Heart left ventricle (tissue), 16 donors: ENCODE data around the gene CLIP2. TPM values are rescaled to one million over a fixed set of nuclear protein-coding genes. Genes with fewer than 3 reads are reported as not detected.
"Not testable (repeated sequence)": the region's sequence is repeated elsewhere in the genome, so short reads cannot be mapped to it uniquely, and the experiment has no call there.

ENCODE experiments used
- ATAC-seq, 4 donors: fragments of 200-7000 bp; cut with Tn5 transposase; one replicate each; pipeline ENCODE4 v1.9.1; 2020 to 2022; ENCODE audit warnings: moderate library complexity in 4 of 4, mild to moderate bottlenecking in 3 of 4, moderate number of reproducible peaks in 1 of 4
- DNase-seq, 5 donors: peaks; one replicate each; pipeline ENCODE4 v3.0.0-alpha.2; 2020
- H3K27ac ChIP-seq, 12 donors: fragments of 200-600 bp; sonication (generic) in 4 of 12; one replicate each; pipeline versions ENCODE4 v1.5.0 to v1.8.0; 2016 to 2022; ENCODE audit warnings: mild to moderate bottlenecking in 2 of 12
- H3K27me3 ChIP-seq, 9 donors: fragments of 200-600 bp; sonication (generic) in 2 of 9; one replicate each; pipeline versions ENCODE4 v1.5.1 to v1.8.0; 2016 to 2022; ENCODE audit warnings: mild to moderate bottlenecking in 3 of 9
- H3K36me3 ChIP-seq, 9 donors: fragments of 200-600 bp; sonication (generic) in 2 of 9; one replicate each; pipeline versions ENCODE4 v1.5.0 to v1.8.0; 2018 to 2022; ENCODE audit warnings: mild to moderate bottlenecking in 2 of 9
- H3K4me1 ChIP-seq, 12 donors: fragments of 200-600 bp; sonication (generic) in 4 of 12; one replicate each; pipeline versions ENCODE4 v1.5.0 to v1.8.0; 2016 to 2022; ENCODE audit warnings: mild to moderate bottlenecking in 3 of 12
- H3K4me3 ChIP-seq, 12 donors: fragments of 200-600 bp; sonication (generic) in 4 of 12; one replicate each; pipeline versions ENCODE4 v1.5.0 to v1.8.0; 2017 to 2022; ENCODE audit warnings: mild to moderate bottlenecking in 9 of 12, moderate library complexity in 4 of 12
- H3K9me3 ChIP-seq, 12 donors: fragments of 200-600 bp; sonication (generic) in 4 of 12; one replicate each; pipeline versions ENCODE4 v1.5.0 to v1.8.0; 2016 to 2022; ENCODE audit warnings: mild to moderate bottlenecking in 1 of 12
- POLR2A ChIP-seq, 2 donors: fragments of 450-650 bp; IDR thresholded peaks; one replicate each; pipeline ENCODE4 v1.6.1; 2017; ENCODE audit warnings: antibody characterized with exemption in 2 of 2, mild to moderate bottlenecking in 2 of 2, moderate library complexity in 2 of 2
- WGBS, 4 donors: extraction: QIAGEN DNeasy Blood & Tissue Kit in 2 of 4; methylation state at CpG; one replicate each; pipeline versions ENCODE4 v1.1.5 to v1.1.7; 2013 to 2018; 5-methylcytosine and 5-hydroxymethylcytosine counted together
- intact Hi-C, 10 donors: fragments of 100-400 bp; cut with DNase I; formaldehyde crosslinking; loops; one replicate each; pipeline versions ENCODE4 v1.11.1 to v1.14.2; 2022
- polyA plus RNA-seq, 2 donors: library from polyadenylated mRNA; stranded (reverse); fragments of 200-250 nt; gene quantifications; one replicate each; pipeline ENCODE4 v1.2.3, GENCODE V29; 2013
- total RNA-seq, 9 donors: library from RNA; depleted of rRNA in 2 of 9; stranded (reverse); fragments of >200 nt in 2 of 9; fragmentation: NEBNext Ultra II Directional in 3 of 9; extraction: Animal tissue kit (Norgen Biotek cat#: 25700) in 3 of 9; gene quantifications; one replicate each; pipeline versions ENCODE4 v1.1.0 to v1.2.4, GENCODE V29; 2016 to 2023
- TF ChIP-seq, protein P1 (sequence below), 12 donors: fragments of 200-600 bp; sonication (generic) in 4 of 12; IDR thresholded peaks; one replicate each; pipeline versions ENCODE4 v1.5.0 to v1.8.0; 2018 to 2022; ENCODE audit warnings: antibody characterized with exemption in 12 of 12, mild to moderate bottlenecking in 5 of 12
- donor health status: ischemic (EF 13 %, LVEDD 7.1; RV severe dilation, severe dysfunction).
- donor health status: healthy with polysubstance abuse.
- donor health status: DM: no; HTN: yes; CAD: no.
- donor health status: DM: no; HTN: no; CAD: no.
- donor health status: ischemic (EF 25% LVEDD 6.9; RV normal size, moderate dysfunction).
- donor health status: ischemic (EF 25% LVEDD 5.7; RV mildly dilated, moderate dysfunction).
- donor health status: healthy.
- donor health status: DM: yes; HTN: yes; CAD: no.
- donor health status: ischemic (EF 35%, LVEDD 5.7; RV mildly dilated, moderate dysfunction).
- donor health status: nonischemic (EF 11% LVEDD 7.7; RV severe dilation, severe dysfunction).
- donor health status: DM: yes; HTN: yes; CAD: no.
- donor health status: PGD.
- donor health status: ischemic (EF 29% LVEDD 5.4; RV normal size, mild dysfunction).
- donor health status: nonischemic (EF 23%, LVEDD 6.1; RV moderate dilation, normal function).

The CLIP2 gene
- total and polyA plus RNA-seq, 11 donors: 4.2 to 17.7 (median 9.0) TPM

DNA sequence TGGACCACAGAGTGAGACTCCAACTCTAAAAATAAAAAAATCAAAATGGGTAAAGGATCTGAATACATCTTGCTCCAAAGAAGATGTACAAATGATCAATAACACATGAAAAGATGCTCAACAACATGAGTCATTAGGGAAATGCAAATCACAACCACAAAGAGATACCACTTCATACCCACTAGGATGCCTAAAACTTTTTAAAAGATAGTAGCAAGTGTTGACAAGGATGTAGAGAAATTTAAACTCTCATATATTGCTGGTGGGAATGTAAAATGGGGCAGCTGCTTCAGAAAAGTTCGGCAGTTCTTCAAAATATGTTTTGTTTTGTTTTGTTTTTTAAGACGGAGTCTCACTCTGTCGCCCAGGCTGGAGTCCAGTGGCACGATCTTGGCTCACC is 118.8 kb downstream of the CLIP2 start:
- no peaks in the 10 kb centered on the region for H3K27me3 ChIP-seq
- H3K4me3 ChIP-seq: no peak overlapping the region
- ATAC-seq (no peak), DNase-seq (no peak)
- no peak overlapping the region for H3K27ac ChIP-seq
- no peaks in the 10 kb centered on the region for H3K4me1 ChIP-seq
- H3K36me3 ChIP-seq: peaks cover 0 to 19% (median 14%) of the 10 kb centered on the region in 9 donors
- TF ChIP-seq POLR2A (IDR thresholded peaks at IDR 0.05): no peak
- TF ChIP-seq, protein P1, sequence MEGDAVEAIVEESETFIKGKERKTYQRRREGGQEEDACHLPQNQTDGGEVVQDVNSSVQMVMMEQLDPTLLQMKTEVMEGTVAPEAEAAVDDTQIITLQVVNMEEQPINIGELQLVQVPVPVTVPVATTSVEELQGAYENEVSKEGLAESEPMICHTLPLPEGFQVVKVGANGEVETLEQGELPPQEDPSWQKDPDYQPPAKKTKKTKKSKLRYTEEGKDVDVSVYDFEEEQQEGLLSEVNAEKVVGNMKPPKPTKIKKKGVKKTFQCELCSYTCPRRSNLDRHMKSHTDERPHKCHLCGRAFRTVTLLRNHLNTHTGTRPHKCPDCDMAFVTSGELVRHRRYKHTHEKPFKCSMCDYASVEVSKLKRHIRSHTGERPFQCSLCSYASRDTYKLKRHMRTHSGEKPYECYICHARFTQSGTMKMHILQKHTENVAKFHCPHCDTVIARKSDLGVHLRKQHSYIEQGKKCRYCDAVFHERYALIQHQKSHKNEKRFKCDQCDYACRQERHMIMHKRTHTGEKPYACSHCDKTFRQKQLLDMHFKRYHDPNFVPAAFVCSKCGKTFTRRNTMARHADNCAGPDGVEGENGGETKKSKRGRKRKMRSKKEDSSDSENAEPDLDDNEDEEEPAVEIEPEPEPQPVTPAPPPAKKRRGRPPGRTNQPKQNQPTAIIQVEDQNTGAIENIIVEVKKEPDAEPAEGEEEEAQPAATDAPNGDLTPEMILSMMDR (IDR thresholded peaks at IDR 0.05): no peak
- WGBS, 4 donors: 65 to 84% (median 68%) methylated on average over 4 of the region's 4 CpGs
- H3K9me3 ChIP-seq: no peaks in the 10 kb centered on the region
- intact Hi-C loops: loop anchor here in 1 of 10 donors (10.0 kb wide), 1 partner anchor 543 kb away; the partner anchor contains the start of gene TMEM270

DNA sequence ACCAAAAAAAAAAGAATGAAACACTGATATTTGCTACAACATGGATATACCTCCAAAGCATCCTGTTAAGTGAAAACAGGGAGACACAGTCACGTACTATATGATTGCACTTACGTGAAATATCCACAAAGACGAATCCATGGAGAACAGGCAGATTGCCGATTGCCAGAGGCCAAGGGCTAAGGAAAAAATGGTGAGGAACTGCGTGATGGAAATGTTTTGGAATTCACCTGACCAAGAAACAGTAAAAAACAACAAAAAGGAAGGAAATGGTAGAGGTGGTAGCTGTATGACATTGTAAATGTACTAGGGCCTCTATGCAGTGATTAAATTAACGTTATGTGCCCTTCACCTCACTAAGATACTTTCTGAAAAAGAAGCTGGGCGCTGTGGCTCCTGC is 120.4 kb downstream of the CLIP2 start:
- WGBS, 4 donors: 78 to 81% (median 80%) methylated on average over 7 of the region's 7 CpGs
- Histone ChIP-seq H3K27me3 (no peaks in the 10 kb centered on the region), H3K4me3 (no peak overlapping the region), H3K36me3 (peaks cover 0 to 5% (median 3%) of the 10 kb centered on the region in 9 donors), H3K4me1 (no peaks in the 10 kb centered on the region), H3K9me3 (no peaks in the 10 kb centered on the region), H3K27ac (no peak overlapping the region)
- ATAC-seq: no peak
- intact Hi-C loops: loop anchor here in 1 of 10 donors (10.0 kb wide), 1 partner anchor 545 kb away; the partner anchor contains the start of gene TMEM270
- no peak for DNase-seq
- TF ChIP-seq, protein P1 (IDR thresholded peaks at IDR 0.05): no peak
- TF ChIP-seq POLR2A (IDR thresholded peaks at IDR 0.05): no peak

- no peaks in the 10 kb centered on the region for H3K27me3 ChIP-seq
- TF ChIP-seq, protein P1 (IDR thresholded peaks at IDR 0.05): no peak
- no peak for TF ChIP-seq POLR2A (IDR thresholded peaks at IDR 0.05)
- WGBS, 4 donors: 63 to 74% (median 72%) methylated on average over 2 of the region's 2 CpGs
Measured at GRCh38 chr7:74410772-74411171, 121.6 kb downstream of the CLIP2 start.

GRCh38 chr7:74411571-74411970 is 122.4 kb downstream of the CLIP2 start:
- not testable (repeated sequence) for ATAC-seq, DNase-seq, H3K27ac ChIP-seq, H3K9me3 ChIP-seq, H3K4me1 ChIP-seq, H3K4me3 ChIP-seq, H3K36me3 ChIP-seq, H3K27me3 ChIP-seq
- intact Hi-C loops: loop anchor here in 4 of 10 donors (5.0 to 10.0 kb wide), 4 partner anchors 153 to 636 kb away; no protein-coding TSS in a partner anchor
- 73 to 84% (median 79%) methylated on average over 5 of the region's 5 CpGs for WGBS, 4 donors

More at GRCh38 chr7:74410772-74411171, 121.6 kb downstream of the CLIP2 start:
- peak in 1 of 5 donors; percentile 18 for DNase-seq
- H3K9me3 ChIP-seq: no peaks in the 10 kb centered on the region
- ATAC-seq: no peak
- no peaks in the 10 kb centered on the region for H3K36me3 ChIP-seq
- no peak overlapping the region for H3K27ac ChIP-seq
- no peaks in the 10 kb centered on the region for H3K4me1 ChIP-seq
- intact Hi-C loops: loop anchor here in 4 of 10 donors (5.0 to 10.0 kb wide), 4 partner anchors 154 to 637 kb away; no protein-coding TSS in a partner anchor
- H3K4me3 ChIP-seq: no peak overlapping the region

- TF ChIP-seq POLR2A (IDR thresholded peaks at IDR 0.05): no peak
- TF ChIP-seq, protein P1 (IDR thresholded peaks at IDR 0.05): no peak
- H3K4me3 ChIP-seq: no peak overlapping the region
- H3K36me3 ChIP-seq: no peaks in the 10 kb centered on the region
- WGBS, 4 donors: 42 to 58% (median 46%) methylated on average over 4 of the region's 4 CpGs
- H3K27ac ChIP-seq: no peak overlapping the region
- H3K9me3 ChIP-seq: no peaks in the 10 kb centered on the region
- peak in 1 of 5 donors; percentile 11 for DNase-seq
- no peak for ATAC-seq
- peaks cover 0 to under 1% (median 0%) of the 10 kb centered on the region in 9 donors for H3K27me3 ChIP-seq
- intact Hi-C loops: loop anchor here in 4 of 10 donors (5.0 to 10.0 kb wide), 4 partner anchors 153 to 635 kb away; no protein-coding TSS in a partner anchor
- H3K4me1 ChIP-seq: no peaks in the 10 kb centered on the region
Measured at GRCh38 chr7:74412056-74412455, 122.8 kb downstream of the CLIP2 start.
